WTC11 (cell line): ENCODE measurements around the gene TUBA3D.
"Not testable (repeated sequence)": the region's sequence is repeated elsewhere in the genome, so short reads cannot be mapped to it uniquely, and the experiment has no call there.

Source experiments
- CREB1 ChIP-seq: sonication (generic); formaldehyde crosslinking; IDR thresholded peaks from 2 replicates; pipeline ENCODE4 v1.8.0; 2023; ENCODE audit warnings: mild to moderate bottlenecking, missing genetic modification reagents
- CTCF ChIP-seq: fragments of 200-600 bp; IDR thresholded peaks from 2 replicates; pipeline ENCODE4 v1.8.0; 2022; ENCODE audit warnings: antibody characterized with exemption
- E2F1 ChIP-seq: sonication (generic); formaldehyde crosslinking; IDR thresholded peaks from 2 replicates; pipeline ENCODE4 v1.8.0; 2022; ENCODE audit warnings: mild to moderate bottlenecking, missing genetic modification reagents
- ELF4 ChIP-seq: sonication (generic); formaldehyde crosslinking; IDR thresholded peaks from 2 replicates; pipeline ENCODE4 v1.8.1; 2022; ENCODE audit warnings: low read depth, mild to moderate bottlenecking, moderate library complexity, missing genetic modification reagents
- ETV6 ChIP-seq: sonication (generic); formaldehyde crosslinking; IDR thresholded peaks from 2 replicates; pipeline ENCODE4 v1.8.1; 2022; ENCODE audit warnings: mild to moderate bottlenecking, missing genetic modification reagents
- FOXK1 ChIP-seq: sonication (generic); formaldehyde crosslinking; IDR thresholded peaks from 2 replicates; pipeline ENCODE4 v1.8.0; 2022; ENCODE audit warnings: mild to moderate bottlenecking, moderate library complexity, missing genetic modification reagents
- FOXP1 ChIP-seq: sonication (generic); formaldehyde crosslinking; IDR thresholded peaks from 2 replicates; pipeline ENCODE4 v1.8.0; 2022; ENCODE audit warnings: missing genetic modification reagents, mild to moderate bottlenecking, moderate library complexity, borderline replicate concordance
- PRDM15 ChIP-seq: sonication (generic); formaldehyde crosslinking; IDR thresholded peaks from 2 replicates; pipeline ENCODE4 v1.8.0; 2022; ENCODE audit warnings: missing genetic modification reagents
- PREB ChIP-seq: sonication (generic); formaldehyde crosslinking; IDR thresholded peaks from 2 replicates; pipeline ENCODE4 v1.8.1; 2022; ENCODE audit warnings: mild to moderate bottlenecking, missing genetic modification reagents, moderate library complexity, borderline replicate concordance
- USF1 ChIP-seq: sonication (generic); formaldehyde crosslinking; IDR thresholded peaks from 2 replicates; pipeline ENCODE4 v1.8.0; 2022; ENCODE audit warnings: mild to moderate bottlenecking, missing genetic modification reagents

- TF ChIP-seq CTCF; CREB1; ELF4 (CRISPR knock-in tag); USF1 (CRISPR knock-in tag); PREB; FOXP1 (CRISPR knock-in tag); ETV6; PRDM15 (CRISPR knock-in tag); E2F1; FOXK1 (CRISPR knock-in tag): not testable (repeated sequence)
These were observed 21.0 kb upstream of the TUBA3D start for GRCh38 chr2:131454914-131455313.
